ENCODE results near the gene SLC25A34.

SLC25A34 gene

GRCh38 chr1:15714406-15715136, 21.5 kb upstream of the SLC25A34 start:
- DNase-seq (ENCODE audit: low read depth in 1 of 2, low spot score in 1 of 2) = no peak

GRCh38 chr1:15717418-15718125, 18.5 kb upstream of the SLC25A34 start:
- no peak for DNase-seq (ENCODE audit: low read depth in 1 of 2, low spot score in 1 of 2)

- DNase-seq (ENCODE audit: low read depth in 1 of 2, low spot score in 1 of 2) = no peak
Measured at GRCh38 chr1:15718199-15718601, 17.9 kb upstream of the SLC25A34 start.

GRCh38 chr1:15719381-15720120, 16.5 kb upstream of the SLC25A34 start:
- no peak for DNase-seq (ENCODE audit: low read depth in 1 of 2, low spot score in 1 of 2)

GRCh38 chr1:15720861-15721260, 15.2 kb upstream of the SLC25A34 start:
- no peak for DNase-seq (ENCODE audit: low read depth in 1 of 2, low spot score in 1 of 2)

- no peak for DNase-seq (ENCODE audit: low read depth in 1 of 2, low spot score in 1 of 2)
Measured at GRCh38 chr1:15722411-15722810, 13.6 kb upstream of the SLC25A34 start.

- no peak for DNase-seq (ENCODE audit: low read depth in 1 of 2, low spot score in 1 of 2)
Measured at GRCh38 chr1:15722836-15723532, 13.1 kb upstream of the SLC25A34 start.

- no peak for DNase-seq (ENCODE audit: low read depth in 1 of 2, low spot score in 1 of 2)
Measured at GRCh38 chr1:15723631-15724246, 12.3 kb upstream of the SLC25A34 start.

- no peak for DNase-seq (ENCODE audit: low read depth in 1 of 2, low spot score in 1 of 2)
Measured at GRCh38 chr1:15724949-15725880, 10.8 kb upstream of the SLC25A34 start.

GRCh38 chr1:15726508-15726907, 9.6 kb upstream of the SLC25A34 start:
- no peak for DNase-seq (ENCODE audit: low read depth in 1 of 2, low spot score in 1 of 2)

- no peak for DNase-seq (ENCODE audit: low read depth in 1 of 2, low spot score in 1 of 2)
Measured at GRCh38 chr1:15727021-15727420, 9.0 kb upstream of the SLC25A34 start.

- DNase-seq (ENCODE audit: low read depth in 1 of 2, low spot score in 1 of 2) = no peak
Measured at GRCh38 chr1:15727424-15727823, 8.6 kb upstream of the SLC25A34 start.

GRCh38 chr1:15727866-15728534, 8.1 kb upstream of the SLC25A34 start:
- DNase-seq (ENCODE audit: low read depth in 1 of 2, low spot score in 1 of 2) = no peak

GRCh38 chr1:15728937-15729657, 7.0 kb upstream of the SLC25A34 start:
- DNase-seq (ENCODE audit: low read depth in 1 of 2, low spot score in 1 of 2) = no peak

- DNase-seq (ENCODE audit: low read depth in 1 of 2, low spot score in 1 of 2) = no peak
Measured at GRCh38 chr1:15730423-15730822, 5.6 kb upstream of the SLC25A34 start.

GRCh38 chr1:15730936-15731335, 5.1 kb upstream of the SLC25A34 start:
- DNase-seq (ENCODE audit: low read depth in 1 of 2, low spot score in 1 of 2) = no peak

- no peak for DNase-seq (ENCODE audit: low read depth in 1 of 2, low spot score in 1 of 2)
Measured at GRCh38 chr1:15731735-15732685, 4.0 kb upstream of the SLC25A34 start.

GRCh38 chr1:15732686-15733081, 3.4 kb upstream of the SLC25A34 start:
- no peak for DNase-seq (ENCODE audit: low read depth in 1 of 2, low spot score in 1 of 2)
